VCaP (cell line): ENCODE results near the gene CASTOR2.
A peak's percentile ranks its signal among the peaks of the same experiment; 100 is the strongest.

ENCODE experiments used
- H3K27ac ChIP-seq: fragments of 450-650 bp; 2 replicates; pipeline ENCODE4 v1.5.1; 2017
- CTCF ChIP-seq: fragments of 450-650 bp; conservative IDR thresholded peaks from 2 replicates; pipeline ENCODE4 v1.5.1; 2017; ENCODE audit warnings: mild to moderate bottlenecking, moderate library complexity

CASTOR2 gene

GRCh38 chr7:75055830-75056772 lies 91.6 kb downstream of the CASTOR2 start:
- no peak overlapping the region for H3K27ac ChIP-seq
- TF ChIP-seq CTCF, result no peak

GRCh38 chr7:75058406-75058805 lies 93.9 kb downstream of the CASTOR2 start:
- no peak for TF ChIP-seq CTCF
- no peak overlapping the region for H3K27ac ChIP-seq

GRCh38 chr7:75064291-75064690 lies 99.8 kb downstream of the CASTOR2 start:
- TF ChIP-seq CTCF, result no peak
- no peak overlapping the region for H3K27ac ChIP-seq

- no peak overlapping the region for H3K27ac ChIP-seq
- no peak for TF ChIP-seq CTCF
Observed at GRCh38 chr7:75064801-75065200, 100.3 kb downstream of the CASTOR2 start.

- H3K27ac ChIP-seq, result no peak overlapping the region
- TF ChIP-seq CTCF, result no peak
Observed at GRCh38 chr7:75066521-75066920, 102.0 kb downstream of the CASTOR2 start.

- H3K27ac ChIP-seq, result peak overlapping the region; percentile 95
- no peak for TF ChIP-seq CTCF
Observed at GRCh38 chr7:75072981-75073283, 108.4 kb downstream of the CASTOR2 start.

- peak overlapping the region; percentile 95 for H3K27ac ChIP-seq
Observed at GRCh38 chr7:75074262-75074641, 109.7 kb downstream of the CASTOR2 start.
